Smooth muscle cell of the brain vasculature (primary cell): ENCODE measurements around the gene MROH2A.

Experiments used
- DNase-seq: peaks from one replicate; pipeline ENCODE4 v3.0.0-alpha.2; 2012; ENCODE audit warnings: low read depth, low spot score

Gene MROH2A

GRCh38 chr2:233764761-233765160 is 13.4 kb upstream of the MROH2A start:
- no peak for DNase-seq

GRCh38 chr2:233766416-233766815 is 11.7 kb upstream of the MROH2A start:
- no peak for DNase-seq

- no peak for DNase-seq
Measured at GRCh38 chr2:233768076-233768475, 10.1 kb upstream of the MROH2A start.

GRCh38 chr2:233769260-233769659 is 8.9 kb upstream of the MROH2A start:
- no peak for DNase-seq

GRCh38 chr2:233772153-233772552 is 6.0 kb upstream of the MROH2A start:
- DNase-seq, result no peak

- DNase-seq, result no peak
Measured at GRCh38 chr2:233772583-233772982, 5.5 kb upstream of the MROH2A start.

DNA sequence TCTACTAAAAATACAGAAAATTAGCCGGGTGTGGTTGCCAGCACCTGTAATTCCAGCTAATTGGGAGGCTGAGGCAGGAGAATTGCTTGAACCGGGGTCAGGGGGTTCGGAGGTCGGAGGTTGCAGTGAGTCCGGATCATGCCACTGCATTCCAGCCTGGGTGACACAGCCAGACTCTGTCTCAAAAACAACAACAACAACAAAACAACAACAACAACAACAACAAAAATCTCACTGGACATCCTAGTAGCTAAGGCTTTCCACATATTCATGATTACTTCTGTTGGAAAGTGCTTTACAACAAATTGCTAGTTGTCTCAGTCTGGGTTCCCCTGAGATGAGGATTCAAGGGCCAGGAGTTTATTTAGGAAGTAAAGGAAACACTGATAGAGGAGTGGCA is 4.3 kb upstream of the MROH2A start:
- no peak for DNase-seq

DNA sequence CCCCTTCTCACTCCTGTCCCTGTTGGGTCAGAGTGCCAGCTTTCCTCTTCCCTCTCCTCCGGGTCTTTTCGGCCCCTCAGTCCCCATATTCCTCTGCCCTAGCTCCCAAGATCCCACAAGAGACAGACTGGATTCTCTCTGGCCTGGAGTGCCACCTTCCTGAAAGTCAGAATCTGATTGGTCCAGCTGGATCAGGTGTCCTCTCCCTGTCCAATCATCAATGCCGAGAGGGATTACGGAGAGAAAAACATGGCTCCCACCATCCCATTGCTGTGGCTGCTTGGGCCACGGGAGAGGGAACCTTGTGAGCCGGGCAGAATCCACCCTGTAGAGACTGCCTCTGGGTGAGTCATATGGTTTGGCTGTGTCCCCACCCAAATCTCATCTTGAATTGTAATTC is 2.7 kb upstream of the MROH2A start:
- no peak for DNase-seq

- DNase-seq, result no peak
Measured at GRCh38 chr2:233779722-233780121, 1.6 kb downstream of the MROH2A start.

DNA sequence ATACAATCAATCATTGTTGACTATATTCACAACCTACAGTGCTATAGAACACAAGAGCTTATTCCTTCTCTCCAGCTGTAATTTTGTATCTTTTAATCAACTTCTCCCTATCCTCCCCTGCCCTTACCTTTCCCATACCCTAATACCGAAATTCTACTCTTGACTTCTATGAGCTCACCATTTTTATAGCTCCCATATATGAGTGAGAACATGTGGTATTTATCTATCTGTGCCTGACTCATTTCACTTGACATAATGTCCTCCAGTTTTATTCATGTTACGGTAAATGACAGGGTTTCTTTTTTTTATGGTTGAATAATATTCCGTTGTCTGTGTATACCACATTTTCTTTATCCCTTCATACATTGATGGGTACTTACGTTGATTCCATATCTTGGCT is 2.6 kb downstream of the MROH2A start:
- DNase-seq, result no peak

DNA sequence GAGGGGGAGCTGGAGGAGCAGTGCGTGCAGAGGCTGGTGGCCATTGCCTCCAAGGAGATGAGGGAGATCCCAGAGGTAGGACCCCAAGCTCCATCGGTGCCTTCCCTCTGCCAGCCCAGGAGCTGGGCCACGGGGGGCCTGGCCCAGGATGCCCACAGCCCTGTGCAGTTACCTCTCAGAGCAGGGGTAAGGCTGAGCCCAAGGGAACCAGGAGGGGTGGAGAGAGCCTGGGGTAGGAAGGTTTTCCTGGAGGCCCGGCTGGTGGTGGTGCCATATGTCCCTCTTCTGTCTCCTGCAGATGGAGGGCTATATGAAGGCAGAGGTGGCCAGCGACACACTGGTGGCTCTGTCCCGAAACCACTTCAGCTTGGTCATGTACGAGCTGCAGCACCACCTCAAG is 11.4 kb downstream of the MROH2A start:
- no peak for DNase-seq

DNA sequence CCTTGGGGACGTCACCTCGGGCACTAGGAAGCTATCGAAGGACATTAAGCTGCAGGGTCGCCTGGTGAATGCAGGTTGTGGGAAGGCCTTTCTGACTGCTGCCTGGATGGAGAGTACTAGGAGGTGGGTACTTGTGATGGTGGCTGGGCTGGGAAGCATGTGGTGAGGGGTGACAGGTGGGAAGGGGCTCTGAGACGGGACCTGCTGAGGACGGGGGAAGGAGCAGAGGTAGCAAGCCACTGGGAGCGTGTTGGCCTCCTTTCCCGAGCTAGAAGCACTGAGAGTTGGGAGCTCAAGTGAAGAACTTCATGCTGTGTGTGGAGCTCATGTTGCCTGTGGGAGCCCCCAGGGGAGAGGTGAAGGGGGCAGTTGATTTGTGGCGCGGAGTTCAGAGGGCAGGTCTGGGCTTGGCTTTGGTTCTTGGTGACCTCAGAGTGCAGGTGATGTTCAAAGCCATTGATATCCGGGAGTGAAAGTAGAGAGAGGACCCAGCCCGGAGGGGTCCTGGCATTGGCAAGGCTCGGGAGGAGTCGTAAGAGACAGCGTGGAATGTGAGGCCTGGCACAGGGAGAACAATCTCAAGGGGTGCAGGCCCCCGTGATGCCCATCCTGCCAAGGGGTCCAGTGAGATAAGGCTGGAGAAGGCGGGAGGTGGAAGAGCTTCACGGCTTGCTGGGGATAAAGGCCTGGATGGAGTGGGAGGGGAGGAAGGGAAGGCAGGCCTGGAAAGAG is 13.2 kb downstream of the MROH2A start:
- no peak for DNase-seq

- DNase-seq, result no peak
Measured at GRCh38 chr2:233791883-233792329, 13.8 kb downstream of the MROH2A start.

DNA sequence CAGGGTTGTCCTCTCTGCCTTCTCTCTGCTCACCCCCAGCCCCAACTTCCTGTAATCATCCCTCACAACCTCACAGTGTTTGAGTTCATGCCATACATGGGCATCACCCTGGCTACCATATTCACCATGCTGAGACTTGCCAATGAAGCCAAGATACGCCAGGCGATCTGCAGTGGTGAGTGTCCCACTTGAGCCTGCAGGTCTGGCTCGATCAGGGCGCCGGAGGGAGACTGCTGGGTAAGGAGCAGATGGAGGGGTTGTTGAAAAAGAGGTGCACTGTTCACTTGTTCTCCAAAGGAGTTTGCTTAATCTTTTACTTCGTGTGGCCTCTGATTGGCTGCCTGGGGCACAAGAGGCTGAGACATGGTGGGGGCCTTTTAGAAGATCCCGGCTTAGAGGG is 14.6 kb downstream of the MROH2A start:
- DNase-seq, result no peak

DNA sequence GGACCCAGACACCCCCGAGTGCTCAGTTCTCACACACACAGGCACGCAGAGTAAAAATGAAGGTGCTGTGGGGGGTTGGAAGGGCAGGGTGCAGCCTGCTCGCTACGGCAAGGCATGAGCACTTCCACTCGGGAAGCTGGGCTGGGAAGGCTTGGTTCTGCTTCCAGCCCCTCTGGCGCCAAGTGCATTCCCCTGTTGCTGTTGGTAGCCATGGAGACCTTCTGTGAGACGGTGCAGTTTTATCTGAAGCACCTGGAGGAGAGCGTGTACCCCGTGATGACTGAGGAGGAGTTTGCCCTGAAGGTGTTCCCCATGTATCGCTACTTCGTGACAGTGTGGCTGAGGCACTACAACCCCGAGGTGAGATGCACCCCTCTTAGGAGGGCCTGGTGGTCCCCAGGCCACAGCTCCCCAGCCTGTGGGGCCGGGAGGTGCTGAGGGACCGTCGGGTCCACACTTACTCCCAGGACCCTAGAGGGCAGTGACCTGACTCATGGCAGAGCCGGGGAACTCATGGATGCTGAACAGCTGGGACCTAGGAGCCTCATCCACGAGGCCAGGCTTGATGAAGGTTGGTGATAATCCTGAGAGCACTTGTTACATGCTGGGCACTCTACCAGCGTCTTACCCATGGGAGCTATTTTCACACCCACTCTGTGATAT is 15.5 kb downstream of the MROH2A start:
- no peak for DNase-seq

DNA sequence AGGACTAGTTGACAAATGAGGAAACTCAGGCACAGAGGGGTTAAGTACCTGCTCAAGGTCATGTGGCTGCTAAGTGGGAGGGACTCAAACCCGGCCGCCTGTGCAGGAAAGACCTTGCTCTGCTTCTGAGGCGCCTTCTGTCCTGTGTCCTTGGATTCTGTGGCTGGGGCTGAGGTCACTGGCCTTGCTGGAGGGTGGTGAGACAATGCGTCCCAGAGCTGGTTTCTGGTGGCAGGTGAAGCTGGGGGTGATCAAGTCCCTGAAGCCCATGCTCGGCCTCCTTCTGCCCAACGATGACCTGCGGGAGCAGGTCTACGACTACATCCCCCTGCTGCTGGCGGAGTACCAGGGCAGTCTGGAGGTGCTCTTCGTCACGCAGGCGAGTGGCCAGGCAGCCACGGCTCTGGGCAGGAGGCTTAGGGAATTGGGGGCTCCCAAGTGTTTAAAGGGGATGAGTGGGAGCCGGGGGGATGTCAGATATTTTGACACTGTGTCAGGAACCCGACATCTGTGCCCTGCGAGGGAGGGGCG is 16.1 kb downstream of the MROH2A start:
- no peak for DNase-seq

- DNase-seq, result no peak
Measured at GRCh38 chr2:233795735-233796171, 17.6 kb downstream of the MROH2A start.

DNA sequence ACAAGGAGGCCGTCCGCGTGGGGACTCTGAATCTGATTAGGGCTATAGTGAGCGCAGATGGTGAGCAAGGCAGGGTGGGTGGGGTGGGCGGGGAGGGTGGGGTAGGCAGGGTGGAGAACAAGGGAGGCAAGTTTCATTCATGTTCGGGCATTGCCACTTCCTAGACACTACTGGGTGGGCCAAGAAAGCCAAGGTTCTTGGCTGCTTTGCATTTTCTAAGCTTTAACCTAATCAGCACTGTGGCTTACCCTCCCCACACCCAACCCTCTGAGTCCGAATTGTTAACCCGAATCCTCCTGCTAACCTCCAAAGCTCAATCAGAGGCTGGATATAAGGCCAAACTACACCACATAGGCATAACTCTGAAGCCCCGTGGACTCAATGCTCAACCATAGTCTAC is 18.1 kb downstream of the MROH2A start:
- DNase-seq, result no peak

DNA sequence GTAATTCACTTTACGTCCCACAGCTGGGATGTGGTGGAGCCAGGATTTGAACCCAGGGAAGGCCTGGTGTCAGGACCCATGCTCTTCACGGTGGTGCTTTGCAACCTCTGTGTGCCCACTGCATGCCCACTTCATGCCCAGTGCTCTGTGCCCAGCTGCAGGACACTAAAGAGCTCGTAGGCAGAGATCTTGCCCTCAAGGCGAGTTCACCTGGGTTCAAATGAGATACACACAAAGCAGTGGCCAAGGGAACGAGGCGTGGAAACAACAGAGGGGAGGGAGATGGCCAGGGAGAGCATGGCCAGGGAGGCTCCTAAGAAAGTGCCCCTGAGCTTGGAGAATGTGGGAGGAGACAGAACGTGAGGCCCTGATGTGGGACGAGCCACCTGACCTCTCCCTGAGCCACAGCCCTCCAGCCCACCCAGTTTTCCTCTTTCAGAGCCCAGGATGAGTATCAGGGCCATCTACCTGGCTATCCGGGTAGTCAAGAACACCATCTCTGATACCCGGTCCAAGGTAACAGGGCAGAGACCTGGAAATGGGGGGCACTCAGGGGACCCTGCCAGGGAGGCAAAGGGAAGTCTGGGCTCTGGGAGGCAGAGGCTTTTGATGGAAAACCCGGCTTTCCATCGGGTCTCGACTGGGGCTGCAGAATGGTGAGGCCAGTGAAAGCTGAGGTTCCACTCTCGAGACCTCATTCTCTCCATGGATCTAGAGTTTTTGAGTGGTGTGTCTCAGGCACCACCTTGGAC is 20.4 kb downstream of the MROH2A start:
- no peak for DNase-seq

GRCh38 chr2:233799087-233799665 is 21.0 kb downstream of the MROH2A start:
- DNase-seq, result no peak

GRCh38 chr2:233799716-233800115 is 21.6 kb downstream of the MROH2A start:
- DNase-seq, result no peak

DNA sequence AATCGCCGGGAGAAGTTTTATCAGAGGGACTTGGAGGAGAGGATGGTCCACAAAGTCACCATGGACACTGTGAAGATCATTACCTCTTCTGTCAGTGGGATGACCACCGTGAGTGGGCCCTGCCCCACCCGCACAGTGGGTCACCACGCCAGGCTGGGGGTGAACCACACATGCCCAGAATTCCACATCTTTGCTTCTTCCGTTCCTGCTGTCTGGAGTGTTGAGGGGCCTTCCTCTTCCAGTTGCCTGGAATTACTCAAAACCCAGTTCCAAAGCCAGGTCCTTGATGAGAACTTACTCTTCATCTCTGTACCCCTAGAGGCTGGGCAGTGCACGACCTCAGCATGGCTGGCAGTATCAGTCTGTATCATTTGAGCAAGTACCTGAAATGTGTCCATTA is 22.1 kb downstream of the MROH2A start:
- no peak for DNase-seq
